GM10847 (cell line): ENCODE data around the gene AKAP8L.

Experiments used
- POLR2A ChIP-seq: IDR thresholded peaks from 2 replicates; pipeline ENCODE4 v1.6.1; 2011; ENCODE audit not compliant: insufficient read length; ENCODE audit errors: extremely low read depth

AKAP8L gene

DNA sequence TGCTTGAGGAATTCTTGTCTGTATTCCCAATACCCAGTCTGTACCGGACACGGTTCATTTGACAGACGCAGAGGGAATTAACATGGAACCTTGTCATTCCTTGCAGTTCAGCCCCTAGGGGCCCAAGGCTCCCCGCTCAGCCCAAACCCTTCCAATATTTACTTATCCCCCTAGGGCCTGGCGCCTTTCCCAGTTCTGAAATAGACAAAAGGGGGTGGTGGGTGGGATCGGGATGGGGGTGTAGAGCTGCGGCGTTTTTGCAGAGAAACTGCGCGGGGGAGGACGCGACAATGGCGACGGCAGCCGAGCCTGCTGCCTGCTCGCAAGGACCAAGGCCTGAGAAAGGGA, 583 bp downstream of the AKAP8L start:
- TF ChIP-seq POLR2A = no peak

GRCh38 chr19:15417699-15418098, 1.1 kb downstream of the AKAP8L start:
- TF ChIP-seq POLR2A = no peak

DNA sequence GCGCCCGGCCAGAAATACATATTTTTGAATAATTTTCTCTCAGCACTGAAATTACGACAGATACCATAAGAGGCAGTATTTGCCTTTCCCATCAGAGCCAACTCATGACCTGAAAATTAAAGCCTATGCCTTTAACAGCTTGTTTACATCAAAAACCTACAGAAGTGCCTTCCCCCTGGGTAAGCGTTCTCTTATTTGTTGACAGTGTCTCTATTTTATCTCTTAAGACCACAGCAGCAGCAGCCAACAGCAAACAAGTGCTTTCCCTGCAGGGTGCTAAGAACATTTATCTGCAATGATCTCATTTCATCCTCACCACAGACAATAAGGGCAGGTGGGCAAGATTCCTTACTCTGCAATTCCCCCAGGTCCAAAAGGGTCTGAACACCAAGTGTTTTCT, 6.0 kb downstream of the AKAP8L start:
- TF ChIP-seq POLR2A = no peak

DNA sequence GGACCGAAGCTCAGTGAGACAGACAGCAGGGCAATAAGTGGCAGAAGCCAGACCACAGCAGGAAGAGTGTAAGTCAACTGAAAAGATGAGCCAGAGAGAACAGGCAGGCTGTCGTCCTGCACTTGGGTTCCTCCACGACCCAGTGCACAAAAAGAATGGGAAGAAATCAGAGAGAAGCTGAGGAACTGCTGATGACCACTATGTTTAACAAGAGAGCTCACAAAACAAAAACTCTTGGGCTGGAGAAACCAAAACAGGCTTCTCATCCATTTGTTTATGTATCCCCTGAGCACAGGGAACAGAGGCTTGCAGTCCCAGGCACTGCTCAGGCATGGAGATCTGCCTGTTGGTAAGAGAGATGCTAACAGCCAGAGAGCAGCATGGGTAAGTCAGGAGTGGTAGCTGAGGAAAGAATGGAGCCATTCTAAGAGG, 14.0 kb downstream of the AKAP8L start:
- TF ChIP-seq POLR2A = no peak

DNA sequence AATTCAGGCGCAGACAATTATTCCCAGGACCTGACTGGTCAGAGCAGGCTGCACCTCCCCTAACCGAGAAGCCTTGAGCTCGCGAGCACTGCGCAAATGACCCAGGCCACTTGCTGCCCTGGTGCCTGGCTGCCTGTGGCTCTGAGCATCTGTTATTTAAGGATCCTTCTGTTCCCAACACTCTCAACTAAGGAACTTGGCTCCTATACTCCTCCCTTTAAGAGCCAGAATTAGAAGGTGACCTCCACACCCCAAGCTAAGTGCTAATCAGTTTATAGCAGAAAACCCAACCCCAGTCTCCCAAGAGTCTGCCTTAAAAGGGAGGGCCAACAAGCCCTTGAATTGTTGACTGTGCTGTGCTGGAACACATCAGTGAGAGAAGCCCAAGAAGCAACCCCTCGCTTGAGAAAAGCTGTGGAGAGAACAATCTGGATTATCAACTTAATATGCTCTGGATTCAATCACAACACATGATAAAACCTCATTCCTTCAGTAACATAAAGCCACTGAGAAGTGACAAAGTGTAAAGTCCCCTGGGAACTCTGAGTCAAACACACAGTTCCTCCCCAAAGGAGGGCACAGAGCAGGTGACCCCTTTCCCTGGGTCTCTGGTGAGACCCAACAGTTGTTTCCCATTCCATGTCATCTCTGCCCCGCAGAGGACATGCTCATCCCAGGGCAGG, 14.6 kb downstream of the AKAP8L start:
- TF ChIP-seq POLR2A = no peak

- no peak for TF ChIP-seq POLR2A
Measured at GRCh38 chr19:15403151-15403531, 15.6 kb downstream of the AKAP8L start.

- no peak for TF ChIP-seq POLR2A
Measured at GRCh38 chr19:15402411-15403150, 16.2 kb downstream of the AKAP8L start.

DNA sequence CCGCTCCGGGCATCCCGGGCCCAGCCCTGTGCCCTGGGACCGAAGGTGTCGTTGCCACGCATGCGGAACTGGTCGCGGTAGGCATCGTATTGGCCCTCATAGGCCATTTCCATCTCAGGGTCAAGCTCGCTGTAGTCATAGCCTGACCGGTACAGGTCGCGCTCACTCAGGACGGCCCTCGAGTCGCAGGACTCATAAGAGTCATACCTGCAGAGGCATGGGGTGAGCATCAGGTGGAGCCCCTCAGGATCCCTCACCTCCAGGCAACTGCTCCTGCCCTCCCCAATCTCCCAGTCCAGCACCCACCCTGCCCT, 17.4 kb downstream of the AKAP8L start:
- no peak for TF ChIP-seq POLR2A

DNA sequence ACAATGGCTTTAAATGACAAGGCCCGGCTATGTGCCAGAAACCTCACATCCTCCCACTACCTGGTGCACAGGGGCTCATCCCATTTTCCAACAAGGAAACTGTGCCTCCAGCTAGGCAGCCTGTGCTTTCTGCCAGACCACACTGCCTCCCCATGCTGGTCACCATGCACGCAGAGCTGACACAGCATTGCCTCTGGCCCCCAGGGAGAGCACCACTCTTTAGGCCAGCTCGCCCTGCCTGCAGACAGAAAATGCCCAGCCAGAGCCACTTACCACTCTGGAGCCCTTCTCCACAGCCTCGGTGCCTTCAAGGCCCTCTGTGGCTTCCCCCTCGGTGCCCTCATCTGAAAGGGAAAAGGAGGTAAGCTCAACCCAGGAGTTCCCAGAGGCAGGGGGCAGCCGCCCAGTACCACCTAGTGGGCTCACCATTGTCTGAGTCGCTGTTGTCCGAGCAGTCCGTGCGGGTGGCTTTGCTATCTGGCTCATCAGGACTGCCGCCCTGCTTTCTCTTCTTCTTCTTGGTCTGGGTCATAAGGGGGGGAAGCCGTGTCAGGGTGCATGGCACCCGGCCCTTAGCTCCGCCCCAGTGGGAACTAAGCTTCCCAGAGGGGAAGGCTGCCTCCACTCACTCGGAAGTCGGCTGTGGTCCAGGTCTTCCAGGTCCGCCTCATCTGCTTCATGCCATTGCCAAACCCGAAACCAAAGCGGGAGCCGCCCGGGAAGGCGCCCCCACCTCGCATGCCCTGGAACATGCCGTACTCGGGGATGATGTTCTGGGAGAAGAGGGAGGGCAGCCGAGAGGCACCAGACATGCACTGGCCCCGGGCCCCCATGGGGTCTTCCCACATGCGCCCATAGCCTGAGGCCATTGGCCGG, 18.0 kb downstream of the AKAP8L start:
- no peak for TF ChIP-seq POLR2A

DNA sequence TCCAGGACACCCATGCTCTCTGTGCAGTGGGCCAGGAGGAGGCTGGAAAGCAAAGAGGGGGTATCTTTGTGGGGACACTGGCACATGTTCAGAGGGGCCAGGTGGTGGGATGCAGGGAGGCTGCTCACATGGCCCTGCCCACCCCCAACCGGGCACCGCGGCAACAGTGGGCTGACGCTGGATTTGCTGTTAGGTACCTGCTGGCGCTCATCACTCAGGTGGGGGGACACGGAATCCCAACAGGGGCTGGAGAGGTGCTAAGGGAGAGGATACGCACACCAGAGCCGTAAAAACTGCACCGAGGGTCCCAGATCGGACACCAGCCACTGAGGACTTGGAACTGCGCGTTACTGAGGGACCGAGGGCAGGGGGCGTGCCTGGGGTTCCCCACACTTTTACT, 19.2 kb downstream of the AKAP8L start:
- no peak for TF ChIP-seq POLR2A

- TF ChIP-seq POLR2A = no peak
Measured at GRCh38 chr19:15399234-15399515, 19.6 kb downstream of the AKAP8L start.

GRCh38 chr19:15398501-15399233, 20.1 kb downstream of the AKAP8L start:
- no peak for TF ChIP-seq POLR2A

DNA sequence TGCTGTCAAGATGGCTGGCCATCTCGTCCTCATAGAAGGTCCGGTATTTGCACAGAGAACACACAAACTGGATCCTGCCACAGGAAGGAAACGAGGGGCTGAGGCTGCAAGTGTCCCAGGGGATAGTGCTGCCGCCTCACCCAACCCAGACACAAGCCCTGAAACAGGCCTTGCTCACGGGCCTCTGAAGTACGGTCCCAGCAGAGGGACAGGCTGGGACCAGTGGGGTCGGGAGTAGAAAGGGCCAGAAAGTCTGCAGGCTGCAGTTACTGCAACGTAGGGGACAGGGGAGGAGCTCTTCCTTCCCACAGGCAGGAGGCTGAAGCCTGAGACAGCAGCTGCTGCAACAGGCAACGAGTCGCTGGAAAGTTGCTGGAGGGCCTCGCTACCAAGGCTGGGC, 21.0 kb downstream of the AKAP8L start:
- TF ChIP-seq POLR2A = no peak

GRCh38 chr19:15397236-15397635, 21.6 kb downstream of the AKAP8L start:
- no peak for TF ChIP-seq POLR2A

- TF ChIP-seq POLR2A = no peak
Measured at GRCh38 chr19:15396436-15396835, 22.4 kb downstream of the AKAP8L start.

GRCh38 chr19:15394426-15394825, 24.4 kb downstream of the AKAP8L start:
- TF ChIP-seq POLR2A = no peak

GRCh38 chr19:15393963-15394362, 24.8 kb downstream of the AKAP8L start:
- TF ChIP-seq POLR2A = no peak
